BE2C (cell line): ENCODE results near the gene MUSTN1.

ENCODE experiments used
- DNase-seq: peaks from one replicate; pipeline ENCODE4 v3.0.0-alpha.2; 2020
- H3K27me3 ChIP-seq: fragments of 250-450 bp; sonication (Bioruptor Pico); 2 replicates; pipeline ENCODE4 v1.5.1; 2020; ENCODE audit warnings: mild to moderate bottlenecking
- H3K36me3 ChIP-seq: fragments of 250-450 bp; sonication (Bioruptor Pico); 2 replicates; pipeline ENCODE4 v1.5.1; 2020; ENCODE audit warnings: mild to moderate bottlenecking
- H3K4me1 ChIP-seq: fragments of 250-450 bp; sonication (Bioruptor Pico); 2 replicates; pipeline ENCODE4 v1.5.1; 2020
- H3K4me3 ChIP-seq: 2 replicates; pipeline ENCODE4 v1.5.1; 2011; ENCODE audit warnings: low read depth, low read length
- H3K9me3 ChIP-seq: fragments of 250-450 bp; sonication (Bioruptor Pico); 2 replicates; pipeline ENCODE4 v1.5.1; 2020
- CTCF ChIP-seq: IDR thresholded peaks from 2 replicates; pipeline ENCODE4 v1.5.1; 2012; ENCODE audit warnings: mild to moderate bottlenecking, low read depth, low read length

The MUSTN1 gene

DNA sequence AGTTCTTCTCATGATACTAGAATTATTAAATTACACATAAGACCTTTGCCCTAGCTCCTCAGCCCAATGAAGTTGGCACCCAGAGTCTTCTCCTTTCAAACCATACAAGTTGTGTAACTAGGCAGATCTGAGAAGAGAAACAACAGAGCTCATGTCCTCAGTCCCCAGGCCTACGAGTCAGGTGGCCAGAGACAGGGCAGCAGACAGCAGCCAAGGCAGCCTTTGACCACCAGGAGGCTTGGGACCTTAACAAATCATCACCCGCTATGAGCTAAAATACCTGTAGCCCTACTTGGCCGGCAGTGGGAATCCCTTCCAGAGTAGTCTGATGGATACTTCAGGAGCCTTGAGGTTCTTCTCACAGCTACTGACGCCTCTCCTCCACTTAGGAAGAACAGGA lies 44.3 kb upstream of the MUSTN1 start:
- no peak for DNase-seq
- TF ChIP-seq CTCF = no peak; the same call in 1 of the 2 replicates

GRCh38 chr3:52877085-52877484 lies 42.3 kb upstream of the MUSTN1 start:
- no peaks in the 10 kb centered on the region for H3K36me3 ChIP-seq
- DNase-seq = no peak
- no peak for TF ChIP-seq CTCF
- no peaks in the 10 kb centered on the region for H3K9me3 ChIP-seq
- H3K4me3 ChIP-seq = no peak overlapping the region
- H3K4me1 ChIP-seq = no peaks in the 10 kb centered on the region
- no peaks in the 10 kb centered on the region for H3K27me3 ChIP-seq

More for the DNA sequence above, 44.3 kb upstream of the MUSTN1 start:
- H3K27me3 ChIP-seq = no peaks in the 10 kb centered on the region
- no peaks in the 10 kb centered on the region for H3K9me3 ChIP-seq
- H3K4me1 ChIP-seq = no peaks in the 10 kb centered on the region
- no peak overlapping the region for H3K4me3 ChIP-seq
- no peaks in the 10 kb centered on the region for H3K36me3 ChIP-seq

DNA sequence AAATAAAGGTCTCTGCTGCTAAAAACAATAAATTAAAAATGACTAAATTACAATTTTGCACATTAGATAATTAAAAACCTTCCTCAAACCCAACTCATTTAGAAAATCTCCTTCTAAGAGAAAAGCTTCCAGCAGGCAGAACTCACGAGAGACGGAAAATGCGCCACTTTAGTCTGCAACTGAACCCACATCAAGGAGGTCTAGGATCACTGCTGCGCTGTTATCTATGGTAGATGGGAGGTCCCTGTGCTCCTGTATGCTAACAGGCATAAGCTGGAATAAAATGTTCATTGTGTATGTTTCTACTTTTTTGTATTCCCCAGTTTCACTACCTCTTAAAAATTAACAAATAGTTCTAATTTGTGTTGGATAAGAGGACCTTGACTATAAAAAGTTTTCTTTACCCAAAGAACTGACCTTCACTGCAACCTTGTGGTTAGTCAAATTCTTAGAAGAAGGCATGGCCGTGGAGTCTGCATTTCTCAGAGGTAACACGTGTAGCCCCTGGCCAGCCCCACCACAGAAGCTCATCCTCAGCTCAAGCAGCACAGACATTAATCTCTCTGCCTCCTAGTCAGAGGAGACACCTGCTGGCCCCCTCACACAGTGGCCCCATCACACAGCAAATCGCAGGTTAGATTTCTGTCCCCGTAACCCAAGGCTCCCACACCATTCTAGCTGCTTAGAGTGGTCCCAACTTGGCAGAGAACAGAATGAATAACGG lies 40.2 kb upstream of the MUSTN1 start:
- Histone ChIP-seq H3K9me3 (no peaks in the 10 kb centered on the region), H3K27me3 (no peaks in the 10 kb centered on the region), H3K36me3 (no peaks in the 10 kb centered on the region), H3K4me3 (no peak overlapping the region), H3K4me1 (no peaks in the 10 kb centered on the region)
- no peak for TF ChIP-seq CTCF
- no peak for DNase-seq

DNA sequence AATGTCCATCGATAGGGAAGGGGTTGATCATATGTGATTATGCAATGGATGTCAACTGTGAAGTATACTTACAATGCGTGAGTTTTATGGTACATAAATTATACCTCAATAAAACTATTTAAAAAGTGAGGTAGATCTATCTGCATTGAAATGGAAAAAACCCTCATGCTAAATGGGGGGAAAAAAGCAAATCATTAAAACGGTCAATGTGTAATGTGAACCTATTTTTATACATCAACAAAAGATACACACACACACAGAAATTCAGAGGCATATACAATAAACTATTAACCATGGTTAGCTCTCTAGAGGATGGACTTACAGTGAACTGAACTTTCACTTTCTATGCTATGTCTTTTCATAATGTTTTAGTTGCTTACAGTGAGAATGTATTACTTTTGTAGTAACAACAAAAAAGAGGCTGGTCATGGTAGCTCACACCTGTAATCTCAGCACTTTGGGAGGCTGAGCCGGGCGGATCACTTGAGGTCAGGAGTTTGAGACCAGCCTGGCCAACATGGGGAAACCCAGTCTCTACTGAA lies 39.4 kb upstream of the MUSTN1 start:
- no peak for TF ChIP-seq CTCF
- no peak for DNase-seq
- Histone ChIP-seq H3K36me3 (no peaks in the 10 kb centered on the region), H3K9me3 (no peaks in the 10 kb centered on the region), H3K27me3 (no peaks in the 10 kb centered on the region), H3K4me1 (no peaks in the 10 kb centered on the region), H3K4me3 (no peak overlapping the region)

DNA sequence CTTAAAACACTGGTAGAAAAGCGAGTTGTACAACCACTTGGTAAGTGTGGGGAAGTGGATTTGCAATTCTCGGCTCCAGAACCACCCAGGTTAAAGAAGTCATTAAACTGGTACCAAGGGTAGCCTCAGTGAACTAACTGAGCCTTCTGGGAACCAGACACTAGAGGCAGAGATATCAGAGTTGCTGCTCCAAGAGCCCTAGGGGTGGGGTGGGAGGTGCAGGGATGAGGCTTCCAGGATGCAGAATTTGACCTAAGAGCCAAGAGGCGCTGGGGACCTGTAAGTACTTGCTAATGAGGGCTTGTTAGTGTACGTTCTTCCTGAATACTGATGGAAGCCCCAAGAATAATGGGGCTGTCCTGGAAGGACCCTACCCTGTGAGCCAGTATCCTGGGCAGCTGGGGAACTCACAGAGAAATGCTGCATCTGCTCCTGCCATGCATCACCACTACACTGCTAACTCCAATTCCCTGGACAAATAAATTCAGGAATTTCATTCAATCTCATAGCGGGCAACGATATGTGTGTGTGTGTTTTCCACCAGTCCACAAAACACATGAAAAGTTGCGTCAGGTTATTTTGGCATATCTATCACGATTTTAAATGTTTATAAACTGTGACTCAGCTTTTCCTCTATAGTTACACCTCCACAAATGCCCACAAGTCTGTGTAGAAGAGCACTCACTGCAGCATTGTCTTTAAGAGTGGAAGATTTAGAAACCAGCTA lies 38.8 kb upstream of the MUSTN1 start:
- no peaks in the 10 kb centered on the region for H3K27me3 ChIP-seq
- no peak for DNase-seq
- no peaks in the 10 kb centered on the region for H3K36me3 ChIP-seq
- H3K4me3 ChIP-seq = no peak overlapping the region
- TF ChIP-seq CTCF = no peak
- H3K9me3 ChIP-seq = no peaks in the 10 kb centered on the region
- H3K4me1 ChIP-seq = no peaks in the 10 kb centered on the region

DNA sequence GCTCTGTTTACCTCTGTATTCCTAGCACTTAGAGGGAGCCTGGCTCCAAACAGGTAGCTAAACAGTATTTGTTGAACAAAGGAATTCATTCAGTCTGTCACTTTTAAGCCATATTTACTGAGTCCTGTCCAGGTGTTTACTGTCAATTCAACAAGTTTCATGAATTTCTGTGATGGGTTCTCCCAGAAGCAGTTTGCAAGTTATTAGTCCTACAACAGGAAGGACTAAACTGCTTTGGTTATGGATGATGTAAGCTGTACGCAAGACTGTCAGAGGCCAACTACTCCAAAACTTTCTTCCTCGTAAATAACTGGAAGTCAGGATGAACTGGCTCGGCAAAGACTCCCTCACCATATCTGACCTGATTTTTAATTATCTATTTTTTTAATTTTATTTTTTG lies 37.4 kb upstream of the MUSTN1 start:
- Histone ChIP-seq H3K4me1 (no peaks in the 10 kb centered on the region), H3K9me3 (no peaks in the 10 kb centered on the region), H3K36me3 (no peaks in the 10 kb centered on the region), H3K4me3 (no peak overlapping the region), H3K27me3 (no peaks in the 10 kb centered on the region)
- no peak for DNase-seq
- TF ChIP-seq CTCF = no peak
